Central memory CD8-positive, alpha-beta T cell (primary cell): ENCODE results near the gene L3MBTL4.

ENCODE experiments used
- ATAC-seq: fragments of 150-1000 bp; cut with Tn5 transposase; replicated peaks from 2 replicates; pipeline ENCODE4 v1.10.0; 2022; ENCODE audit warnings: mild to moderate bottlenecking, moderate FRiP score, moderate number of reproducible peaks; ENCODE audit not compliant: poor library complexity, severe bottlenecking; ENCODE audit errors: extremely low read depth
- DNase-seq, 2 donors: peaks; one replicate each; pipeline ENCODE4 v3.0.0; 2021; ENCODE audit warnings: low spot score in 2 of 2
- H3K27ac Mint-ChIP-seq: one replicate; pipeline ENCODE4 v1.8.0; 2022; ENCODE audit warnings: low read depth, mild to moderate bottlenecking, moderate library complexity, mixed read lengths
- H3K27me3 Mint-ChIP-seq: one replicate; pipeline ENCODE4 v1.8.0; 2022; ENCODE audit warnings: mixed read lengths
- H3K36me3 Mint-ChIP-seq: one replicate; pipeline ENCODE4 v1.8.0; 2022; ENCODE audit warnings: mild to moderate bottlenecking, moderate library complexity, mixed read lengths; ENCODE audit not compliant: insufficient read depth
- H3K4me1 Mint-ChIP-seq: one replicate; pipeline ENCODE4 v1.8.0; 2022; ENCODE audit warnings: mixed read lengths
- H3K4me3 Mint-ChIP-seq: one replicate; pipeline ENCODE4 v1.8.0; 2022; ENCODE audit warnings: mild to moderate bottlenecking, moderate library complexity, mixed read lengths
- H3K9me3 Mint-ChIP-seq: one replicate; pipeline ENCODE4 v1.8.0; 2022; ENCODE audit warnings: mixed read lengths

The L3MBTL4 gene

DNA sequence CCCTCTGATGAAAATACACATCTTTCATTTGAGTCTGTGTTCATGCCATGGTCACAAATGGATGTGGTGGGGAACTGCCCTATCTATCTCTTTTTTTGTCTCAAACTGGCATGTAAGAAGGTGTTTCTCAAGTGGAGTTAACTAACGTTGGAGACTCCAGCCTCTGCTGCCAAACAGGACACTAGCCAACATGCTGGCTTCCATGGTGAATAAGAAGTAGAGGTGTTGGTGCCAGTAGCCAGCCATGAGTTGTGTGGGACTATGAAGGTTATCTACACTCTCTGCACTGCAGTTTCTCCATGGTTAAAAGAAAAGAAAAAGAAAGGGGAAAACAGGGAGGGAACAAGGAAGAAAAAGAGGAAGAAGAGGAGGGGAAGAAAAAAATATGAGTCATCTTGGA is 370.4 kb downstream of the L3MBTL4 start:
- Mint-ChIP-seq H3K36me3 (no peaks in the 10 kb centered on the region), H3K4me3 (no peak overlapping the region), H3K4me1 (no peaks in the 10 kb centered on the region), H3K27me3 (no peaks in the 10 kb centered on the region), H3K9me3 (peaks cover 32% of the 10 kb centered on the region), H3K27ac (no peak overlapping the region)
- DNase-seq: no peak
- no peak for ATAC-seq

- Mint-ChIP-seq H3K9me3 (peaks cover 34% of the 10 kb centered on the region), H3K27ac (no peak overlapping the region), H3K4me1 (no peaks in the 10 kb centered on the region), H3K4me3 (no peak overlapping the region), H3K27me3 (no peaks in the 10 kb centered on the region), H3K36me3 (no peaks in the 10 kb centered on the region)
- DNase-seq (no peak), ATAC-seq (no peak)
These were observed 375.7 kb downstream of the L3MBTL4 start for GRCh38 chr18:6039055-6039454.

DNA sequence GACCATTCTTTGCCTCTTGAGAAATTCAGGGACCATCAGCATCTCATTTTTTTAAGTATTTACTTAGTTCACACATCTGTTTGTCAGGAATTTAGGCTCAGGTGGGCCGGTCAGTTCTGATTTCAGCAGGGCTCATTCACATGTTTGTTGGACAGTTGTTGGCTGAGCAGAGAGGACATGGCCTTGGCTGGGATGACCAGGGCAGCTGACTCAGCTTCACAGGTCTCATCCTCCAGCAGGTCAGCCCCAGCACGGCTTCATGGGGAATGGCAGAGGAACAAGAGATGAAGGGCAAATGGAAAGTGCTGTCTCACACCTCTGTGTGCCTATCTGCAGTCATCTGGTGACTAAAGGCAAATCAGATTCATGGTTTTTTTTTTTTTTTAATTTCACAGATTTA is 383.3 kb downstream of the L3MBTL4 start:
- no peak for DNase-seq
- Mint-ChIP-seq H3K27ac (no peak overlapping the region), H3K4me3 (no peak overlapping the region), H3K27me3 (no peaks in the 10 kb centered on the region), H3K9me3 (peaks cover 6% of the 10 kb centered on the region), H3K4me1 (no peaks in the 10 kb centered on the region), H3K36me3 (no peaks in the 10 kb centered on the region)
- ATAC-seq: no peak

DNA sequence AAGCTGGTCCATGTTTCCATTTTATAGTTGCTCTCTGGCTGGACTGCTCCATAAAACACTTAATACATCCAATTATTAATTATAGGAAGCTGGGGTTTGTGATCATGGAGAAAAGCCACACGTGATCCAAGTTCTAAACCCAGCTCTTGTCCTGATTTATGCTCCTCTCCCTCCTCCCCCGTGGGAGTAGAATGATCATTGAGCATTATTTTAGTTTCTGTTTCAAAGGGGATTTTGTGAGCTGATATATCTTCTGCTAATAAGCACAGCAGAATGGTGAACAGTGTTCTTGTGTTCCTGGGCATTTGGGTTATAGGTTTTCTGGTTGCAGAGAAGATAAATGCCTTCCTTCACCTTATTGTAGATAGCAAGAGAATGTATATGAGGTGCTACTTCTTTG is 383.7 kb downstream of the L3MBTL4 start:
- ATAC-seq (no peak), DNase-seq (no peak)
- Mint-ChIP-seq H3K9me3 (peaks cover 1% of the 10 kb centered on the region), H3K27ac (no peak overlapping the region), H3K4me3 (no peak overlapping the region), H3K36me3 (no peaks in the 10 kb centered on the region), H3K27me3 (no peaks in the 10 kb centered on the region), H3K4me1 (no peaks in the 10 kb centered on the region)

DNA sequence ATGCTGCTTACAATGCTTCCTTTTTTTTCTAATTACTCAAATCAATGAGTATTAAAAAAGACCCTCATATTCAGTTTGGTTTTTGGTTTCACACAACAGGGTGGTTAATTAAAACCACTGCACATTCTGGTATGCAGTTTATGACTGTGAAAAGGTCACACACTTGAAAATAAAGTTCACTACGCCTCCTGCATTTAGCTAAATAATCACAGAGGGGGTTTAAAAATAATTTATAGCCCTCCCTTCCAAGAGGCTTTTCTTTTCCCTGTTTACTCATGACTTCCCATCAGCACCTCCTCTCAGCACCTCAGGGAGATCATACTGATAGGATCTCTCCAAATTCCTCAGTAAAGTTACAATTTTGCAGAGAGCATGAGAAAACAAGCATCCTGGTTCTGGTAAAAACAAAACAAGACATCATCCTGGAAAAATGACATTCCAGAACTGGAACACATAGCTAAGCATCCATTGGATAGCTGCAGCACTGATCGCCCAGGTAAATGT is 389.9 kb downstream of the L3MBTL4 start:
- H3K4me1 Mint-ChIP-seq: no peaks in the 10 kb centered on the region
- H3K27ac Mint-ChIP-seq: no peak overlapping the region
- H3K4me3 Mint-ChIP-seq: no peak overlapping the region
- no peaks in the 10 kb centered on the region for H3K36me3 Mint-ChIP-seq
- ATAC-seq: no peak
- no peaks in the 10 kb centered on the region for H3K27me3 Mint-ChIP-seq
- peaks cover 11% of the 10 kb centered on the region for H3K9me3 Mint-ChIP-seq
- DNase-seq: no peak

- no peaks in the 10 kb centered on the region for H3K27me3 Mint-ChIP-seq
- no peak overlapping the region for H3K4me3 Mint-ChIP-seq
- no peak for ATAC-seq
- H3K36me3 Mint-ChIP-seq: no peaks in the 10 kb centered on the region
- H3K9me3 Mint-ChIP-seq: peaks cover 11% of the 10 kb centered on the region
- H3K4me1 Mint-ChIP-seq: no peaks in the 10 kb centered on the region
- H3K27ac Mint-ChIP-seq: no peak overlapping the region
- no peak for DNase-seq
These were observed 391.2 kb downstream of the L3MBTL4 start for GRCh38 chr18:6023551-6023950.

DNA sequence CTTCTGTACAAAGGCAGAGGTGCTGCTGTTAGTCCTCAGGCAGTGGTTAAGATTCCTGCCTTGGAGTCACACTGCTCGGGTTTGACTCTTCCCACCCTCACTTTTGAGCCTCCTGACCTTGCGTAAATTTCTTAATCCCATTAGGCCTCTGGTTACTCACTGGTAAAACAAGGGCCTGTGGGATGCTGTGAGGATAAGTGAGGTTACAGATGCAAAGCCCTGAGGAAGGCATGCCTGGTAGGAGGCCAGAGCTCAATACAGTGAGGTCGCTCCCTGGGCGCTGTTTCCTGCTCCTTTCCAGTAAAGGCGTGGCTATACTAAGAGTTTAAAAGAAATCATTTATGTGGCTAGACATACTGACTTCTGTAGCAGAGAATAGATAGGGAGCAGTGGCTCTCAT is 391.9 kb downstream of the L3MBTL4 start:
- H3K4me1 Mint-ChIP-seq: no peaks in the 10 kb centered on the region
- H3K27ac Mint-ChIP-seq: no peak overlapping the region
- ATAC-seq (no peak), DNase-seq (no peak)
- peaks cover 11% of the 10 kb centered on the region for H3K9me3 Mint-ChIP-seq
- H3K4me3 Mint-ChIP-seq: no peak overlapping the region
- no peaks in the 10 kb centered on the region for H3K27me3 Mint-ChIP-seq
- no peaks in the 10 kb centered on the region for H3K36me3 Mint-ChIP-seq

- H3K9me3 Mint-ChIP-seq: peaks cover 11% of the 10 kb centered on the region
- H3K36me3 Mint-ChIP-seq: no peaks in the 10 kb centered on the region
- DNase-seq (no peak), ATAC-seq (no peak)
- no peaks in the 10 kb centered on the region for H3K4me1 Mint-ChIP-seq
- H3K4me3 Mint-ChIP-seq: no peak overlapping the region
- H3K27ac Mint-ChIP-seq: no peak overlapping the region
- H3K27me3 Mint-ChIP-seq: no peaks in the 10 kb centered on the region
These were observed 392.7 kb downstream of the L3MBTL4 start for GRCh38 chr18:6022074-6022444.

DNA sequence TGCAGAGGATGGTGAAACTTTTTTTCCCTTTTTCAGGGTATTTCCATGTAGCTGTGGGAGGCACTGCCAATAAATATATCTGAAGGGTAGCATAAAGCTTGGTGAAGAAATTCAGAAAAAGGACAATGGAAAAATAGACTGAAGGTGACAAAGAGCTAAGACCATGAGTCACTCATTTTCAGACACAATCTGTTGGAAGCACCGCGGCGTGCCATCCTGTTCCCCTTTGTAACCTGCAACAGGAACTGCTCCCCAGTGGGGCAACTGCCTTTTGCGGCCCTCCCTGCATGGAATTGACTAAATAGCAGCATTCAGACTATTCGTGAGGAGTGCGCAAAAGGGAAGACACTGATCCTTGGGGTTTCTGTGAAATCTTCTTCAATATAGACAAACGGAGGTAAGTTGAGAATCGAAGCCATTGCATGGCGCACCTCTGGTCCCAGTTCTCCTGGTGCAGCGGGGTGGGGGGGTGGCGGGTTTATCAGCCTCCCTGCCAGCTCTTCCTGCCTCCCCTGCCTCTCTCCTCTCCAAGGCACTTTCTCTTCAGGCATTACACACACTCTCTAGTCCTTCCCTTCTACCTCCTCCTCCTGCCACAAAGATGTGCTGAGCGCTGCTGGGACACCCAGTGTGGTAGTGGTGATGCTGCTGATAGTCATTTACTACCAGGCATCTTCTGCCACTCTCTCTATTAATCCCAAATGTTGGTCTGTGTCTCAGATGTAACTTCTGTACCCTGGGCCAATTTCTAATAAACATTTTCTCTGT is 393.2 kb downstream of the L3MBTL4 start:
- no peak for DNase-seq
- no peak overlapping the region for H3K27ac Mint-ChIP-seq
- no peaks in the 10 kb centered on the region for H3K27me3 Mint-ChIP-seq
- H3K4me1 Mint-ChIP-seq: no peaks in the 10 kb centered on the region
- no peaks in the 10 kb centered on the region for H3K36me3 Mint-ChIP-seq
- H3K4me3 Mint-ChIP-seq: no peak overlapping the region
- ATAC-seq: no peak
- H3K9me3 Mint-ChIP-seq: peaks cover 14% of the 10 kb centered on the region

- Mint-ChIP-seq H3K27me3 (no peaks in the 10 kb centered on the region), H3K4me1 (no peaks in the 10 kb centered on the region), H3K4me3 (no peak overlapping the region), H3K36me3 (no peaks in the 10 kb centered on the region), H3K27ac (no peak overlapping the region), H3K9me3 (peaks cover 16% of the 10 kb centered on the region)
- DNase-seq (no peak), ATAC-seq (no peak)
These were observed 396.0 kb downstream of the L3MBTL4 start for GRCh38 chr18:6018671-6019070.

DNA sequence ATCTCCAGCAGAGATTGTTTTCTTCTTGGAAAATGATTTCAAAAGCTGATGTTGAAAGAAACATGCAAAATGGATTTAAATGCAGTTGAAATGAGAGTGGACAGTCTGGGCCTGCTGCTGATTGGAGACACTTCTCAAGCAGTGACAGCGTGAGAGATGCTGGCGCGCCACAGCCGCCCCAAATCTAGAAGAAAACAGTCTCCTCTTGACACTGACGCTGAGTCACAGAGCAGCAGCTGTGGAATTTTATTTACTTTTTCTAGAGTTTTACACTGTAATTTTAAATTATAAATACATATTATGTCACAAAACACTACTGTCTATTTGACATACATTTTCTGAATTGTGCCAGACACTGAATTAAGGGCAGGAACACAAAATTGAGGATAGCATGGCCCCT is 397.5 kb downstream of the L3MBTL4 start:
- H3K9me3 Mint-ChIP-seq: peaks cover 16% of the 10 kb centered on the region
- no peak for ATAC-seq

GRCh38 chr18:6015364-6015763 is 399.3 kb downstream of the L3MBTL4 start:
- ATAC-seq (no peak), DNase-seq (no peak)
- no peak overlapping the region for H3K4me3 Mint-ChIP-seq
- no peak overlapping the region for H3K27ac Mint-ChIP-seq
- no peaks in the 10 kb centered on the region for H3K4me1 Mint-ChIP-seq
- H3K36me3 Mint-ChIP-seq: no peaks in the 10 kb centered on the region
- no peaks in the 10 kb centered on the region for H3K27me3 Mint-ChIP-seq
- peaks cover 10% of the 10 kb centered on the region for H3K9me3 Mint-ChIP-seq

More for the DNA sequence above, 397.5 kb downstream of the L3MBTL4 start:
- Mint-ChIP-seq H3K4me3 (no peak overlapping the region), H3K27me3 (no peaks in the 10 kb centered on the region), H3K36me3 (no peaks in the 10 kb centered on the region), H3K4me1 (no peaks in the 10 kb centered on the region), H3K27ac (no peak overlapping the region)
- no peak for DNase-seq

DNA sequence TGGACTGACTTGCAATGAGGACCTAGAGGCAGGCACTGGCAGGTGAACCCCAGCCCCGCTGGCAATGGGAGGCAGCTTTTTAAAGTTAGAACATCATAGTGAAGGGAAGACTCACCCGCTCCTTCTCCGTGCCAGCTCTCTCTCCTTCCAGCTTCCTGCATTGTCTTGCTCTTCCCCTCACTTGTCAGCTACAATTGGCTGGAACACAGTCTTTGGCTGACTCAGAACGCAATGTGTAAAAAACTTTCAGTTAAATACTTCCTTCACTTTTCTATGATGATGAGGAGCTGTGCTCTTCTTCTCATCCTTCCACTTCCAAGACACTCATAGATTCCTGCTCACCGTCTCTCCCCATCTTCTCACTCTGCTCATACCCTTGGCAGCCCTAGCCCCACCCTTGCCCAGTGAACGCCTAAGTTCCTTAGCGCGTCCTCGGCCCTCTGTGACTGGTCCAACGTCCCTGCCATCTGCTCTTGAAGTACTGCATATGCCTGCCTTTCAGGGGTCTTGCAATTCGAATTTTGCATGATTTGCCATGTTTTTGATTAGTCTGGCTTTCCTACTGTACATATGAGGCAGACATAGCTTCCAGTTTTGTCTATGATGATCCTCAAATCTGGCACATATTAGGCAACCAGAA is 401.4 kb downstream of the L3MBTL4 start:
- DNase-seq: no peak
- Mint-ChIP-seq H3K36me3 (no peaks in the 10 kb centered on the region), H3K4me1 (no peaks in the 10 kb centered on the region), H3K9me3 (peaks cover 5% of the 10 kb centered on the region), H3K4me3 (no peak overlapping the region), H3K27ac (no peak overlapping the region), H3K27me3 (no peaks in the 10 kb centered on the region)
- no peak for ATAC-seq
